Measurements from ENCODE around the gene GPX5.

Gene GPX5

DNA sequence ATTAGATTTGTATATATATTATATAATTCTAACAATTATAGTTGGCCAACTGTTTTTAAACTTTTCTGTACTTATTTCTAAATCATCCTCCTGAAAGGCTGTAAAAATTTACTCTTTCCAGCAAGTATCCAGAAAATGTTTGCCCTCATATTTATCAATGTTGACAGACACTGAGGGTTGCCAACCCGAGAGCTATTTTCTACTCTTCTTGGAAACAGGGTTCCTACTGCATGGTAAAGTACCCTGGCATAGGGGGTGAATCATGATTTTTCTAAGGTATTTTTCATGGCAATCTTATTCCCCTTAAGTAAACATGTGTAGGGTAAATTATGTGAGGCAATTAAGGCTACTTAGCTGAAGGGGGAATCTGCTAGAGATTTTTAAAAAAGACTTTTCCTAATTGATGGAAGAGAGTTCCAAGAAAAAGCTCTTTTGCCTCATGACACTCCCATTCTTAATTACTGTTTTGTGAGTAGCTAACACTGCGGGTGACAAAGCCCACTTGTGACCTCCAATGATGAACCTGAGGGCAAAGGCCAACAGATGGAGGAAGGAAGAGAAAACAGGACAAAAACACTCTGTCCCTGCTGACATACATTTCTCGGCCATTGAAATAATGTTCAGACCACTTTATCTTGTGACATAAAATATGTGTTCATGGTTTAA lies 37.9 kb downstream of the GPX5 start:
- no peak for DNase-seq

DNA sequence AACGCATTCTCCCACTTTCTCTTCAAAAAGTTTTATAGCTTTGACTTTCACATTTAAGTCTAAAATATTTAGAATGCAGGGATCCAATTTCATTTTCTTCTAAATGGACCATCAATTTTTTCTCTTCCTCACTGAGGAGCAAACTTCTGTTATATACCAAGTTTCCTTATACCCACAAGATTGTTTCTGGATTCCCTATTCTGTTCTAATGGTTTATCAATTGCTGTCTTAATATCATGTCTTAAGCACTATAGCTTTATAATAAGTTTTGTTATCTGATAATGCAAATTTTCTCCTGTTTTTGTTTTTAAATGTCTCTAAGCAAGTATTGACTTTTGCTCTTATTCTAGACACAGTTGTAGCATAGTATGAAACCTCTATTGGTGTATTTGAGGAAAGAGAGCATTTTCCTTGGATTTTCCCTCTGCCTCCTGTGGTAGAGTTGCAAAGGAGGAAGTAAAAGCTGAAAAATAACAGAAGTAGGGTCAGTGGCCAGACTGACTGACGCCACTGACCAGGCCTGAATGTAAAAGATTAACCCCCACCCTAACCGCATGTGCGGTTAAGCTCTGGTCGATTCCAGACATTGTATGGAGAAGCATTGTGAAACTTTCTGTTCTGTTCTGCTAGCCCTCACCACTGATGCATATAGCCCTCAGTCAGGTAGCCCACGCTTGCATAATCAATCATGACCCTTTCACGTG lies 40.3 kb downstream of the GPX5 start:
- no peak for DNase-seq

DNA sequence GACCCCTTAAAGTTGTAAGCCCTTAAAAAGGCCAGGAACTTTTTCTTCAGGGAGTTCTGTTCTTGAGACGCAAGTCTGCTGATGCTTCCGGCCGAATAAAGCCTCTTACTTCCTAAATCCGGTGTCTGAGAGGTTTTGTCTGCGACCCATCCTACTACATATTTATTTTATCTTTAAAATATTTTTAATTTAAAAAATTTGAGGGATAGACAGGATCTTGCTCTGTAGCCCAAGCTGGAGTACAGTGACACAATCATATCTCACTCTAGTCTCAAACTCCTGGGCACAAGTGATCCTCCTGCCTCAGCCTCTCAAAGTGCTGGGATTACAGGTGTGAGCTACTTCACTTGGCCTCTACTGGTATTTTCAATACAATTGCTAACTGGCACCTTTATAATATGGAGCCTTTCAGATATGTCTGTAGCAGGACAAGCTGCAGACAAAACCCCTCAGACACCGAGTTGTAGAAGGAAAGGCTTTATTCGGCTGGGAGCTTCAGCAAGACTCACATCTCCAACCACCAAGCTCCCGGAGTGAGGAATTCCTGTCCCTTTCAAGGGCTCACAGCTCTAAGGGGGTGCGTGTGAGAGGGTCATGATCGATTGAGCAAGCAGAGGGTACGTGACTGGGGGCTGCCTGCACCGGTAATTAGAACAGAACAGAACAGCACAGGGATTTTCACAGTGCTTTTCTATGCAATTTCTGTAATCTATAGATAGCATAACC lies 41.0 kb downstream of the GPX5 start:
- DNase-seq: no peak

DNA sequence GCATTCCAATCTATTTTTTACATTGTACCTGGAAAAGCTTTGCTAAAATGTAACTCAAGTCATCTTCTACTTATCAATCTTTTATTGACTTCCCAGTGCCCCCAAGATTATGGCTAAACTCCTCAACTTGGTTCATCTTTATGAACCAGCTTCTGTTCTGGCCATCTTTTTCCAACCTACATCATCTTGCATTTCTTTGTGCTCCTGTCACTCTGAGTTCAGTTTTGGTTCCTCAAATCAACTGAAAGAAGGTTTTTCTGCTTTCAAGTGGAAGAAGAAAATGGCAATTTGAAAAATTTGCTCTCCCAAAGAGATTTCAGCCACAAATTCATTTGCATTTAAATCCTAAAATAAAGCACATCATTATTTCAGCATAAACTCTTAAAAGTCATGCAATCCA lies 41.8 kb downstream of the GPX5 start:
- DNase-seq: no peak

DNA sequence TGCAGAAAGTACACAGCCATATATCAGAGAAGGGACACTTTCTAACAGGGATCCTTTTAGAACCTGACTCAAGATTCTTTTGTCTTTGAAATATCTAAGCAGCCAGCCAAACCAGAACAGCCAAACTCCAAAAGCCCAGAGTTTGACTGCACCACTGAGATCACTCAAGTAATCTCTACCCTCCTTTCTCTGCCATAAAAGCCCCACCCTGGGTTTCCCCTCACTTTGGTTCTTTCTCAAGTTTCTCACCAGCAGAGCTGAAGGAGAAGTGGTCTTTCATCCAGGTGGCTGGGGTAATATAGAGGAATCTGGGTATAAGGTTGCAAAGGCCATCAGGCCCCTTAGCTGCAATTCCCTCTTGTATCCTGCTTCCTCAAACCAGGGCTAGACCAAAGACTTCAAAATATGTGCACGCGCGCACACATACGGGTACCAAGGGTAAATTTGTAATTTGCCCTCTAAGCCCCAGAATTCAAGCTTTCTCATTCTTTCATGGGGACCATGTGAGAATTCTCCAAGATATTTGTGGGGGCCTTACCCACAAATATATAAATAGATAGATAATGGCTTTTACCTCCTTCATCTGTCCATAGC lies 42.9 kb downstream of the GPX5 start:
- no peak for DNase-seq

DNA sequence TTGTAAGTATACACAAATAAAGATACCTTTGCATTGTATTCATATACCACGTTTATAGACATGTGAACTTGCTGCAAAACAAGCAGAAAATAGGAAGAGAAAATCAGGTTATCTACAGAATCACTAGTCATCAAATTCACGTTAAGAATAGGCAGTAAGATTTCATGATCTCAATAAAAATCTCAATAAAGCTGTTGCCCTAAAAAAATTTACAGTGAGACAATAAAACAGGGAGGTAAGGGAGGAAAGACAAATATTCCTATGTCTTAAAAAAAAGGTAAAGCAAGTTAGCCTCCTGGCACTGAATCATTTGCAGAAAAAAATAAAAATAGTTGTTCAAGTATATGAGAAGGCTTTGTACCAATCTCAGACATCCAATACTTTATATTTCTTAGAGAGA lies 44.1 kb downstream of the GPX5 start:
- no peak for DNase-seq

DNA sequence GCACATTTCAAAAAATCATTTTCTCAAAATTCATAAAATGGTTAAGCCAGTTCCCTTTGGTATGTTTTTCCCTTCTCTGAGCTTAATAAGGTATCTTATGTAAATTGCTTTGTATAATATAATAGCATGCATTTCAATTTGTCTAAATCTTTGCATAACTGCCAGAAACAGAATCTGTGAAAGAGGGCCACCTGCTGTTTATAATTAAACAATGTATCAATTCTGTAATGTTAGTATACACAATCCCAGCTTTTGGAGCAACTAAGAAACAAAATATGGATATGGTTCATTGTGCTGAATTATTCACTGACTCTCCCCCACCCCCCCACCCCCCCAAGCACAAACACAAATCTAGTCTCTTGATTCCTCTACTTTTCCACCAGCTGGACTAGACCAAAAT lies 54.8 kb downstream of the GPX5 start:
- no peak for DNase-seq

DNA sequence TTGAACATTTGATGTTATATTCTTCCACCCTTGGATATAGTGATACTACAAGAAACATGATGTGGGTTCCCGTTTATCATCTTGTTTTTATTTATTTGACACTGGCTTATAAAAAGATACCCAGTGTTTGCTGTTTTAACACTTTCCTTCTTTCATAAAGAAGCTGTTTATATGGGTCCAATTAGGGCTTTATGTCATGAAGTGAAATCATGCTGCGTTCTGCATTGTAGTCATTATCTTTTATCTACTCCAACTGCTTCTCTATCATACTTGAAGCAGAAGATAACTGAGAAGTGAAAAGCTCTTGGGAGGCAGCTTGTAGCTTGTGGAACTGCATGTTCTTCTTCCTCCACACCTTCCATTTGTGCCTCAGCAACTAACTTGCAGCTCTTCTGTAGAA lies 57.8 kb downstream of the GPX5 start:
- no peak for DNase-seq

All from right hindlimb (tissue), 1 donor.